ENCODE data around the gene HAPLN3.

The HAPLN3 gene

DNA sequence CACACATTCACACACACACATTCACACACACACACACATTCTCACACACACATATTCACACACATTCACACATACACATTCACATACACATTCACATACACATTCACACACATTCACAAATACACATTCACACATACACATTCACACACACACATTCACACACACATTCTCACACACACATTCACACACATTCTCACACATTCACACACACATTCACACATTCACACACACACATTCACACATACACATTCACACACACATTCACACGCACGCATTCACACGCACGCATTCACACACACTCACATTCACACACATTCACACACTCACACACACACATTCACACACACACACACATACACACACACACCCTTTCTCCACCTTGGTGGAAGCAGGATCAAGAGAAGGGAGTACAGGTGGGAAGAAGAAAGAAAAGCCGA, 5.7 kb upstream of the HAPLN3 start:
- H3K4me3 ChIP-seq (ENCODE audit: low read depth, low read length), result no peak overlapping the region
- in situ Hi-C loops (cut with HindIII; ENCODE audit: low sequenced_read_pairs), result loop anchor here (25.0 kb wide), 1 partner anchor 111 kb away; no protein-coding TSS in a partner anchor
- TF ChIP-seq, protein P1, sequence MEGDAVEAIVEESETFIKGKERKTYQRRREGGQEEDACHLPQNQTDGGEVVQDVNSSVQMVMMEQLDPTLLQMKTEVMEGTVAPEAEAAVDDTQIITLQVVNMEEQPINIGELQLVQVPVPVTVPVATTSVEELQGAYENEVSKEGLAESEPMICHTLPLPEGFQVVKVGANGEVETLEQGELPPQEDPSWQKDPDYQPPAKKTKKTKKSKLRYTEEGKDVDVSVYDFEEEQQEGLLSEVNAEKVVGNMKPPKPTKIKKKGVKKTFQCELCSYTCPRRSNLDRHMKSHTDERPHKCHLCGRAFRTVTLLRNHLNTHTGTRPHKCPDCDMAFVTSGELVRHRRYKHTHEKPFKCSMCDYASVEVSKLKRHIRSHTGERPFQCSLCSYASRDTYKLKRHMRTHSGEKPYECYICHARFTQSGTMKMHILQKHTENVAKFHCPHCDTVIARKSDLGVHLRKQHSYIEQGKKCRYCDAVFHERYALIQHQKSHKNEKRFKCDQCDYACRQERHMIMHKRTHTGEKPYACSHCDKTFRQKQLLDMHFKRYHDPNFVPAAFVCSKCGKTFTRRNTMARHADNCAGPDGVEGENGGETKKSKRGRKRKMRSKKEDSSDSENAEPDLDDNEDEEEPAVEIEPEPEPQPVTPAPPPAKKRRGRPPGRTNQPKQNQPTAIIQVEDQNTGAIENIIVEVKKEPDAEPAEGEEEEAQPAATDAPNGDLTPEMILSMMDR (IDR thresholded peaks at IDR 0.05; ENCODE audit: low read depth, low read length), result no peak
- DNase-seq (ENCODE audit: low read depth, low spot score), result no peak

DNA sequence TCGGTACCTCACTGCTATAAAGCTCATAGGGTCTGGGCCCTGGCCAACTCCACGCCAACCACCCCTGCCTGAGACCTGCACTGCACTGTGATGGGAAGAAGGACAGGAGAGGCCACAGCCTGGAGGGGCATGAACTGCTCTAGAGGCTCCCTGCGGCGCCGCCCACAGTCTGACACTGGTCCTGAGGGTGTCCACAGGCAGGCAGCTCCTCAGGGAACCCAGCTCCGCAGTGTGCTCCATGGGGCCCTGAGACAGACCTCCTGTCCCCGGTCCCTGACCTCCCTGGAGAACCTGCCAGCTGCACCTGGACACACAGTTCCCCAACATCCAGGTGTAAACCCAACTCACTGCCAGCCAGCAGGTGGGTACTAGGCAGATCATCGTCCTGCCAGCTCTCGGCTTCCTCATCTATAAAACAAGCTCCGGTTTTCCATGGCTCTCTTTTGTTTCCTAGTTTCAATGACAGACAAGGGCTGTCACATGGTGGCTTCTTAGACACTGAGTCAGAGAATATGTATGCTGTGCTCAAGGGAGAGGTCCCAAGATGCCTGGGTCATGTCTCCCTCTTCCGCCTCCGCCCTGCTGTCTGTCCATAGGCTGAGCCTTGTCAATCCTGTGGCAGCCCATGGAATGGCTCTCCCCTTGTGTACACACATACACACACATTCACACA, 5.1 kb upstream of the HAPLN3 start:
- in situ Hi-C loops (cut with HindIII; ENCODE audit: low sequenced_read_pairs), result loop anchor here (25.0 kb wide), 1 partner anchor 112 kb away; no protein-coding TSS in a partner anchor
- no peak overlapping the region for H3K4me3 ChIP-seq (ENCODE audit: low read depth, low read length)
- DNase-seq (ENCODE audit: low read depth, low spot score), result peak; percentile 36
- TF ChIP-seq, protein P1 (IDR thresholded peaks at IDR 0.05; ENCODE audit: low read depth, low read length), result no peak

DNA sequence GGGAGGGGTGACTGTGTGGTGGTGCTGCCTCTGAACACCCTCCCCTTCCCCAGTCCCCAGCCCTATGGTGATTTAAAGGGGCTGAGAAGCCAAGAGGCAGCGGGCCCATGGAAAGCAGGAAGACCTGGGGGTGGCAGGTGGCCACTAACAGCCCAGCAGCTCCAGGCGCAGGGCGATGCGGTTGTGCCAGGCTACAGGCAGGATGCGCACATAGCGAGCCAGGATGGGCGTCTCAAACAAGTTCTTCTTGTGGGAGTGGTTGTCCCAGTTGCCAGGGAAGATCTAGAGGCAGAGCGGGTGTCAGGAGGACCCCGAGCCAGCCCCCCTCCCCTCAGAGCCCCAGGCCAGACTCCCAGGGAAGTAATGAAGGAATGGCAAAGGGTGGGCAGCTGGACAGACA, 3.9 kb upstream of the HAPLN3 start:
- TF ChIP-seq, protein P1 (IDR thresholded peaks at IDR 0.05; ENCODE audit: low read depth, low read length), result no peak
- in situ Hi-C loops (cut with HindIII; ENCODE audit: low sequenced_read_pairs), result no loop called here
- H3K4me3 ChIP-seq (ENCODE audit: low read depth, low read length), result no peak overlapping the region
- no peak for DNase-seq (ENCODE audit: low read depth, low spot score)

DNA sequence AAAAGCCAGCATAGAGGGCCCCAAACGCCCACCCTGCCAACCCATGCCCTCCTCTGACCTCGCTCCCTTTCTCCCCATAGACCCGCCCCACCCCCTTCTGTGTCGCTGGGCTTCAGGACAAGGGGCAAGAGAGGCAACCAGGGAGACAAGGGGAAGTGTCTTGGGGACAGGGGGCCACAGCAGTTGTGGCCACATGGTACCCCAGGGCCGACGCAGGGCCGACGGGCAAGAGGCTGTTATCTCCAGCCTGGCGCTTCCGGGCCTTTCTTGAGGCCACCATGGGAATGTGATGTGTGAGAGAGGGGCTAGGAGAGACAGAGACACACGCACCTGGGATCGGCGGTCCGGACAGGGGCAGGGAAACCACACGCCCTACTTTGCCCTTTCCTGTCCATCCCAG, 3.4 kb upstream of the HAPLN3 start:
- TF ChIP-seq, protein P1 (IDR thresholded peaks at IDR 0.05; ENCODE audit: low read depth, low read length), result no peak
- no peak for DNase-seq (ENCODE audit: low read depth, low spot score)
- H3K4me3 ChIP-seq (ENCODE audit: low read depth, low read length), result no peak overlapping the region
- in situ Hi-C loops (cut with HindIII; ENCODE audit: low sequenced_read_pairs), result no loop called here

DNA sequence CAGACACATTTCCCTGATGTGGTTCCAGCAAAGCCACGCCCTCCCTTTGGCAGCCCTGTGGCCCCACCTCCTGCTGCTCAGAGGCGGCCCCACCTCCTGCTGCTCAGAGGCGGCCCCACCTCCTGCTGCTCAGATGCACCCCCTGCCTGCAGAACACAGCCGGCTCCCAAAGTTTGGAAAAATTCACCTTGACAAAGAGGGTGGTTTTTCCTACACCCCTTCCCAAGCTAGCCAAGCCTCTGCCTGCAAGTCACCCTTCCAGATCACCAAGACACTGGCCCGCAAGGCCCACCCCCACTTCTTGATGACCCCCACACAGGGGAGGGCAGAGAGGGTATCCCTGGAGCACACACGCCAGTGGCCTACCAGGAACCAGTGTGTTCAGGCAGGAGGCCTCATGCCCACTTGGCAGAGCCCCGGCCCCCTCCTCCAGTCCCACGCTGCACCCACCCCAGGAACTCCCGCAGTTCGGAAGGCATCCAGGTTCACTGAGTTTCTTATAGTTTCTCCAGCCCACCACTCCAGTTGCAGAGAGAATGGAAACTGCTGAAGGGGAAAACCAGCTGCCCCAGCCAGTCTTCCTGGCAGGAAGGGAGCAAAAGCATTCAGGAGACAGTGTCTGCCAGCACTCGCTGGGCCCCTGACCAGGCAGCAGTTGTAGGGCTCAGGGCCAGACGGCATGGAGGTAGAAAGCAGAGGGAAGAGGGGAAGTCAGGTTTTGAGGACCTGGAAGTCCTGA, 2.3 kb upstream of the HAPLN3 start:
- DNase-seq (ENCODE audit: low read depth, low spot score), result peak; percentile 76
- TF ChIP-seq, protein P1 (IDR thresholded peaks at IDR 0.05; ENCODE audit: low read depth, low read length), result peak; percentile 70
- in situ Hi-C loops (cut with HindIII; ENCODE audit: low sequenced_read_pairs), result no loop called here

DNA sequence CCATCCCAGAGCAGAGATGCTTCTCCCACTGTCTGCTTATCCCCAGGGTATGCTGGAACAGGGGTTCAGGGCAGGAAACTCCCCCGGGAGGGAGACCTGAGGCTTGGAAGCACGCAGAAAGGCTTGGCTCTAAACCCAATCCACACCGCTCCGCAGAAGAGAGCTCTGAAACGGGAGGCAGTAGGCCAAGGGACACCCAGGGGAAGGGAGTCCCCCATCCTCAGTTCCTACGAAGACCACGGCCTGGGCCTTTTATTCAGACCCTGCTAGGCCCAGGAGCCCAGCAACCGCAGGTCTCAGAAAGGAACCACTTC, 1.8 kb upstream of the HAPLN3 start:
- H3K4me3 ChIP-seq (ENCODE audit: low read depth, low read length), result no peak overlapping the region
- TF ChIP-seq, protein P1 (IDR thresholded peaks at IDR 0.05; ENCODE audit: low read depth, low read length), result no peak
- in situ Hi-C loops (cut with HindIII; ENCODE audit: low sequenced_read_pairs), result no loop called here
- DNase-seq (ENCODE audit: low read depth, low spot score), result no peak

More for the DNA sequence above, 2.3 kb upstream of the HAPLN3 start:
- H3K4me3 ChIP-seq (ENCODE audit: low read depth, low read length), result no peak overlapping the region

All from astrocyte of the spinal cord (primary cell).